ENCODE data around the gene ZC3H4. TPM values are rescaled to one million over a fixed set of nuclear protein-coding genes. Genes with fewer than 3 reads are reported as not detected.

Gene ZC3H4
- total and polyA plus RNA-seq, 10 of the 15 experiments (the other 5 are each of a cell fraction or from before 2014, with no cell fraction given) = 5.1 to 86.3 (median 15.5) TPM

GRCh38 chr19:47130589-47131227 is 17.1 kb upstream of the ZC3H4 start, which contains the start of gene SAE1 (continued):
- TF ChIP-seq ZBTB4 (CRISPR knock-in tag; IDR thresholded peaks at IDR 0.05) = peak; percentile 82
- no peak; the same call in 1 of the 2 replicates for TF ChIP-seq GATAD2B (conservative IDR thresholded peaks at IDR 0.05; ENCODE audit: low read depth)
- no peak for TF ChIP-seq CHD4 (IDR thresholded peaks at IDR 0.05)
- TF ChIP-seq NFYB (IDR thresholded peaks at IDR 0.05; ENCODE audit: insufficient read depth, low read depth, low read length) = peak; percentile 51; the same call in 1 of the 2 replicates
- TF ChIP-seq TBL1XR1 (IDR thresholded peaks at IDR 0.05; ENCODE audit: low read depth, low read length) = peak; percentile 55; the same call in 1 of the 2 replicates
- peak; percentile 98 for TF ChIP-seq MAX (IDR thresholded peaks at IDR 0.05; ENCODE audit: low read depth, low read length)
- 0 out of 2 replicates have a peak, but pooled peaks have one; percentile 2 for TF ChIP-seq CBX5 (IDR thresholded peaks at IDR 0.05; ENCODE audit: low read depth)
- peak; percentile 94 for TF ChIP-seq RELA (IDR thresholded peaks at IDR 0.05; ENCODE audit: borderline replicate concordance, partially characterized antibody)
- peak; percentile 81; the same call in 1 of the 2 replicates for TF ChIP-seq RB1 (IDR thresholded peaks at IDR 0.05; ENCODE audit: borderline replicate concordance)
- TF ChIP-seq IKZF1 (conservative IDR thresholded peaks at IDR 0.05) = peak; percentile 98
- peak; percentile 97 for TF ChIP-seq USF2 (IDR thresholded peaks at IDR 0.05; ENCODE audit: borderline replicate concordance, low read depth, low read length)
- no peak for TF ChIP-seq HDAC2 (IDR thresholded peaks at IDR 0.05)
- TF ChIP-seq DPF2 (IDR thresholded peaks at IDR 0.05) = 0 out of 2 replicates have a peak, but pooled peaks have one; percentile 49
- TF ChIP-seq YY1 (IDR thresholded peaks at IDR 0.05; ENCODE audit: low read depth, low read length) = peak; percentile 90
- TF ChIP-seq HDAC6 (IDR thresholded peaks at IDR 0.05; ENCODE audit: unreplicated experiment) = no peak
- TF ChIP-seq JUND (IDR thresholded peaks at IDR 0.05; ENCODE audit: low read depth, low read length) = no peak
- TF ChIP-seq ZBTB33 (IDR thresholded peaks at IDR 0.05) = no peak

All from GM12878 (cell line).